ENCODE data around the gene SLC29A3. TPM values are rescaled to one million over a fixed set of nuclear protein-coding genes. Genes with fewer than 3 reads are reported as not detected.
"Not testable (repeated sequence)": the region's sequence is repeated elsewhere in the genome, so short reads cannot be mapped to it uniquely, and the experiment has no call there.

SLC29A3 gene
- total RNA-seq, 1 donor from 2014 or later = 2.5 TPM

DNA sequence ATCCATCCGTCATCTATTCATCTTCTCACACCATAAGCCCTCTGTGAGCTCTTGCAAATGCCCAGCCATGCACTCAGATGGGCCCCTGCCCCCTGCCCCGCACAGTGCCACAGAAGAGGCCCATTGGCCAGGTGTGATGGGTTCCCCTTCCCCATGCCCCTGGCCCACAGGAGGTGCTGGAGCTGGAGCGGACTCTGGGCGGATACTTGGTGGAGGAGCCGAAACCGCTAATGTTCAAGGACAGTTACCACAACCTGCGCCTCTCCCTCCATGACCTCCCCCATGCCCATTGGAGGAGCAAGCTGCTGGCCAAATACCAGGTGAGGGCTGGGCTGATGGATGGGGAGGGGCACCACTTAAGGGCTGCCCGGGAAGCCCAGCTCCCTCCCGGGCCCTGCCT is 23.4 kb upstream of the SLC29A3 start:
- H3K36me3 ChIP-seq = no peaks in the 10 kb centered on the region
- no peaks in the 10 kb centered on the region for H3K36me3 Mint-ChIP-seq

DNA sequence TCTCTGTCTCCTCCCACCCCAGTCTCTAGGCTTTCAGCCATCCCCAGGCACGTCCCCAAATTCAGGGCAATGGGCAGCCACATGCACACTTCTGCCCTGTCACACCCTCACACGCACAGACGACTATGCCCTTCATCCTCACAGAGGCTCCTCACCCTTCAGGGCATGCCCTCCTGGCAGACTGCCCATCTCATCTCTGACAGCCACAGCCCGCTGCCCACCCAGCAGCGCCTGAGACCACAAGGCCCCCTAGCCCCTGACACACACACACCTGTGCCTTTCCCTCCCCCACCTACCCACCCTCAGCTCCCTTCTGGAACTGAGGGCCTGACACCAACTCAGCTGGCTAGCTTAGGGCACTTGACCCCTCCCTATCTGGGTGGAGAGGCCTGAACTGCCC is 23.0 kb upstream of the SLC29A3 start:
- Histone ChIP-seq H3K4me1 (no peaks in the 10 kb centered on the region), H4K20me1 (ENCODE audit: low read depth) (no peaks in the 10 kb centered on the region), H3K4me3 (no peak overlapping the region), H3F3A (ENCODE audit: low read depth) (no peaks in the 10 kb centered on the region), H3K79me2 (ENCODE audit: low read depth) (no peaks in the 10 kb centered on the region), H3K27ac (no peak overlapping the region), H3K4me2 (no peak overlapping the region), H3K9me3 (ENCODE audit: low read depth) (no peaks in the 10 kb centered on the region), H2AFZ (replicated peaks) (no peak overlapping the region), H3K36me3 (no peaks in the 10 kb centered on the region), H3K9ac (no peak overlapping the region), H3K27me3 (no peaks in the 10 kb centered on the region)
- TF ChIP-seq EZH2 (IDR thresholded peaks at IDR 0.05) (no peak), EZH2phosphoT487 (IDR thresholded peaks at IDR 0.05) (no peak)
- TF ChIP-seq, protein P1, sequence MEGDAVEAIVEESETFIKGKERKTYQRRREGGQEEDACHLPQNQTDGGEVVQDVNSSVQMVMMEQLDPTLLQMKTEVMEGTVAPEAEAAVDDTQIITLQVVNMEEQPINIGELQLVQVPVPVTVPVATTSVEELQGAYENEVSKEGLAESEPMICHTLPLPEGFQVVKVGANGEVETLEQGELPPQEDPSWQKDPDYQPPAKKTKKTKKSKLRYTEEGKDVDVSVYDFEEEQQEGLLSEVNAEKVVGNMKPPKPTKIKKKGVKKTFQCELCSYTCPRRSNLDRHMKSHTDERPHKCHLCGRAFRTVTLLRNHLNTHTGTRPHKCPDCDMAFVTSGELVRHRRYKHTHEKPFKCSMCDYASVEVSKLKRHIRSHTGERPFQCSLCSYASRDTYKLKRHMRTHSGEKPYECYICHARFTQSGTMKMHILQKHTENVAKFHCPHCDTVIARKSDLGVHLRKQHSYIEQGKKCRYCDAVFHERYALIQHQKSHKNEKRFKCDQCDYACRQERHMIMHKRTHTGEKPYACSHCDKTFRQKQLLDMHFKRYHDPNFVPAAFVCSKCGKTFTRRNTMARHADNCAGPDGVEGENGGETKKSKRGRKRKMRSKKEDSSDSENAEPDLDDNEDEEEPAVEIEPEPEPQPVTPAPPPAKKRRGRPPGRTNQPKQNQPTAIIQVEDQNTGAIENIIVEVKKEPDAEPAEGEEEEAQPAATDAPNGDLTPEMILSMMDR (IDR thresholded peaks at IDR 0.05) = no peak
- Mint-ChIP-seq H3K4me3 (no peak overlapping the region), H3K27ac (no peak overlapping the region), H3K9me3 (no peaks in the 10 kb centered on the region), H3K36me3 (no peaks in the 10 kb centered on the region), H3K4me1 (peaks cover 11% of the 10 kb centered on the region), H3K27me3 (ENCODE audit: insufficient read depth, low read depth) (peaks cover 8% of the 10 kb centered on the region)
- DNase-seq (ENCODE audit: low spot score) = no peak

More for the DNA sequence above, 23.4 kb upstream of the SLC29A3 start:
- peaks cover 11% of the 10 kb centered on the region for H3K4me1 Mint-ChIP-seq
- no peak for DNase-seq (ENCODE audit: low spot score)
- TF ChIP-seq, protein P1 (IDR thresholded peaks at IDR 0.05) = no peak
- no peak for TF ChIP-seq EZH2 (IDR thresholded peaks at IDR 0.05)
- no peak for TF ChIP-seq EZH2phosphoT487 (IDR thresholded peaks at IDR 0.05)
- no peak overlapping the region for H3K9ac ChIP-seq
- H4K20me1 ChIP-seq (ENCODE audit: low read depth) = no peaks in the 10 kb centered on the region
- no peak overlapping the region for H3K4me2 ChIP-seq
- H2AFZ ChIP-seq (replicated peaks) = no peak overlapping the region
- H3K27ac Mint-ChIP-seq = no peak overlapping the region
- no peak overlapping the region for H3K4me3 Mint-ChIP-seq
- no peak overlapping the region for H3K4me3 ChIP-seq
- H3F3A ChIP-seq (ENCODE audit: low read depth) = no peaks in the 10 kb centered on the region
- no peak overlapping the region for H3K27ac ChIP-seq
- H3K79me2 ChIP-seq (ENCODE audit: low read depth) = no peaks in the 10 kb centered on the region
- peaks cover 8% of the 10 kb centered on the region for H3K27me3 Mint-ChIP-seq (ENCODE audit: insufficient read depth, low read depth)
- no peaks in the 10 kb centered on the region for H3K9me3 Mint-ChIP-seq
- no peaks in the 10 kb centered on the region for H3K4me1 ChIP-seq
- no peaks in the 10 kb centered on the region for H3K9me3 ChIP-seq (ENCODE audit: low read depth)
- no peaks in the 10 kb centered on the region for H3K27me3 ChIP-seq

DNA sequence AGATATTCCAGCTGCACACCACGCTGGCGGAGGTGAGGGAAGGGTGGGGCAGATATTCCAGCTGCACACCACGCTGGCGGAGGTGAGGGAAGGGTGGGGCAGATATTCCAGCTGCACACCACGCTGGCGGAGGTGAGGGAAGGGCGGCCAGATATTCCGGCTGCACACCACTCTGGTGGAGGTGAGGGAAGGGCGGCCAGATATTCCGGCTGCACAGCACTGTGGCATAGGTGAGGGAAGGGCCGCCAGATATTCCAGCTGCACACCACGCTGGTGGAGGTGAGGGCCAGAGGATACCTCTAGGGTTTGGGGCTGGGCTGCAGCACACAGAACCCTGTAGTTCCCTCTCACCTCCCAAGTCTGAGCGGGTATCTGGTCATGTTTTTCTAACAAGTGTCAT is 22.2 kb upstream of the SLC29A3 start:
- H3K9ac ChIP-seq; H3K79me2 ChIP-seq (ENCODE audit: low read depth); H4K20me1 ChIP-seq (ENCODE audit: low read depth); H3K27ac ChIP-seq; H2AFZ ChIP-seq (replicated peaks); H3K27ac Mint-ChIP-seq; H3K4me2 ChIP-seq; H3K4me3 Mint-ChIP-seq; H3K36me3 ChIP-seq; H3K9me3 ChIP-seq (ENCODE audit: low read depth); DNase-seq (ENCODE audit: low spot score); H3F3A ChIP-seq (ENCODE audit: low read depth); H3K4me1 ChIP-seq; H3K36me3 Mint-ChIP-seq; H3K9me3 Mint-ChIP-seq; H3K4me3 ChIP-seq; H3K27me3 Mint-ChIP-seq (ENCODE audit: insufficient read depth, low read depth); H3K27me3 ChIP-seq: not testable (repeated sequence)
- H3K4me1 Mint-ChIP-seq = peaks cover 11% of the 10 kb centered on the region

DNA sequence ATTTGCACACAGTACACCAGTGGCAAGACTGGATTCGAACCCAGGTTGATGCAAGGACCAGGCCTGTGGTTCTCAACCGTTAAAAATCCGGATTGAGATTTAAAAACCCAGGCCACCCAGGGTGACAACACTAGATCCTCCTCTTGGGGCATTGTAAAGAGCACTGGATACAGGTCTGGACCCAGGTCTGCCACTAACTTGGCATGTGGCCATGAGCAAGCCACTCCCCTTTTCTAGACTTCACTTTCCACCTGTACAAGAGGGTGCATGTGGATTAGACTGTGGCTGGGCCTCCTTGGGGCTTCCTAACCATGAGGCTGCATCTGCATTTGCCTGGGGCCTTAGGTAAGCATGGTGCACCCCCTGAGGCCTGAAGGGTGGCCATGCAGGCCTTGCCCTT is 21.7 kb upstream of the SLC29A3 start:
- Histone ChIP-seq H3K9ac (no peak overlapping the region), H3K4me1 (no peaks in the 10 kb centered on the region), H4K20me1 (ENCODE audit: low read depth) (no peaks in the 10 kb centered on the region), H2AFZ (replicated peaks) (no peak overlapping the region), H3K9me3 (ENCODE audit: low read depth) (no peaks in the 10 kb centered on the region), H3K4me3 (no peak overlapping the region), H3F3A (ENCODE audit: low read depth) (no peaks in the 10 kb centered on the region), H3K27me3 (no peaks in the 10 kb centered on the region), H3K36me3 (no peaks in the 10 kb centered on the region), H3K79me2 (ENCODE audit: low read depth) (no peaks in the 10 kb centered on the region), H3K4me2 (no peak overlapping the region), H3K27ac (no peak overlapping the region)
- no peak for DNase-seq (ENCODE audit: low spot score)
- Mint-ChIP-seq H3K4me1 (peaks cover 11% of the 10 kb centered on the region), H3K4me3 (no peak overlapping the region), H3K27me3 (ENCODE audit: insufficient read depth, low read depth) (peaks cover 10% of the 10 kb centered on the region), H3K36me3 (no peaks in the 10 kb centered on the region), H3K27ac (no peak overlapping the region), H3K9me3 (no peaks in the 10 kb centered on the region)
- TF ChIP-seq EZH2phosphoT487 (IDR thresholded peaks at IDR 0.05) (no peak), EZH2 (IDR thresholded peaks at IDR 0.05) (no peak)
- TF ChIP-seq, protein P1 (IDR thresholded peaks at IDR 0.05) = no peak

Measured in neural progenitor cell (in vitro differentiated cells).